A549 (cell line): ENCODE results near the gene TMEM244. TPM values are rescaled to one million over a fixed set of nuclear protein-coding genes. Genes with fewer than 3 reads are reported as not detected.

ENCODE experiments used
- ATAC-seq, 2 experiments: fragments of 200-7000 bp in 1 of 2; fragments of >200 bp in 1 of 2; cut with Nextera tagmentation in 1 of 2; cut with Tn5 transposase in 1 of 2; 3 replicates each; pipeline versions ENCODE4 v1.8.0 to v1.9.1; 2018 to 2020; ENCODE audit warnings: mild to moderate bottlenecking in 1 of 2, moderate library complexity in 1 of 2
- CTCF ChIA-PET: fragments of 300-600 bp; sonication (Branson Sonifier 250); formaldehyde crosslinking; extraction: SDS; loops from one replicate; lab custom pipeline; 2021; ENCODE audit warnings: antibody characterized with exemption, inconsistent platforms; lab: Yijun Ruan, JAX
- POLR2A ChIA-PET: fragments of 350-600 bp; formaldehyde crosslinking; extraction: SDS; loops from one replicate; lab custom pipeline; 2021; ENCODE audit warnings: antibody characterized with exemption, inconsistent platforms; lab: Yijun Ruan, JAX
- DNase-seq, 2 experiments: peaks; one replicate each; pipeline versions ENCODE4 v3.0.0 to v3.0.0-alpha.2; 2011 to 2016; ENCODE audit warnings: low read depth in 1 of 2, low spot score in 1 of 2
- FAIRE-seq: peaks from 2 replicates; lab custom pipeline; 2011; peaks lifted over from hg19 to GRCh38; lab: Jason Lieb, UNC
- H3K27ac ChIP-seq, 2 experiments: fragments of >200 bp; sonication (Bioruptor Twin); formaldehyde crosslinking; 3 replicates each; pipeline ENCODE4 v1.5.1; 2016 to 2017
- H3K4me1 ChIP-seq: fragments of >200 bp; sonication (Bioruptor Twin); formaldehyde crosslinking; 3 replicates; pipeline ENCODE4 v1.6.1; 2016
- H3K4me2 ChIP-seq: fragments of >200 bp; sonication (Bioruptor Twin); formaldehyde crosslinking; 3 replicates; pipeline ENCODE4 v1.6.1; 2016
- H3K4me3 ChIP-seq: fragments of >200 bp; sonication (Bioruptor Twin); formaldehyde crosslinking; 3 replicates; pipeline ENCODE4 v1.5.1; 2016
- H3K9me3 ChIP-seq: fragments of >200 bp; sonication (Bioruptor Twin); formaldehyde crosslinking; 3 replicates; pipeline ENCODE4 v1.6.1; 2016
- ATOH8 ChIP-seq: fragments of 250-450 bp; sonication (Bioruptor Pico); IDR thresholded peaks from 2 replicates; pipeline ENCODE4 v1.5.0; 2020; ENCODE audit warnings: low read depth, mild to moderate bottlenecking, moderate library complexity
- BCL3 ChIP-seq: fragments of >200 bp; sonication (Bioruptor Twin); formaldehyde crosslinking; IDR thresholded peaks from 3 replicates; pipeline ENCODE4 v1.6.1; 2016
- CHD4 ChIP-seq: fragments of 200-600 bp; sonication (generic); IDR thresholded peaks from 2 replicates; pipeline ENCODE4 v1.6.1; 2016; ENCODE audit warnings: antibody characterized with exemption, mild to moderate bottlenecking, borderline replicate concordance
- EHF ChIP-seq: fragments of 250-450 bp; sonication (Bioruptor Pico); IDR thresholded peaks from 2 replicates; pipeline ENCODE4 v1.5.0; 2020; ENCODE audit warnings: mild to moderate bottlenecking
- ELK1 ChIP-seq: fragments of 150-350 bp; IDR thresholded peaks from 2 replicates; pipeline ENCODE4 v1.6.1; 2014; ENCODE audit warnings: low read depth, mild to moderate bottlenecking, low read length
- EP300 ChIP-seq, 2 experiments: fragments of >200 bp; sonication (Bioruptor Twin); formaldehyde crosslinking; IDR thresholded peaks; 2 replicates in 1 of 2; 3 replicates in 1 of 2; pipeline ENCODE4 v1.6.1; 2016 to 2017
- FOSB ChIP-seq: fragments of 250-450 bp; sonication (Bioruptor Pico); IDR thresholded peaks from 2 replicates; pipeline ENCODE4 v1.5.0; 2020; ENCODE audit warnings: mild to moderate bottlenecking, moderate library complexity
- FOXS1 ChIP-seq: fragments of 250-450 bp; sonication (Bioruptor Pico); IDR thresholded peaks from 2 replicates; pipeline ENCODE4 v1.5.0; 2020; ENCODE audit warnings: mild to moderate bottlenecking, moderate library complexity
- HDAC2 ChIP-seq: fragments of 200-600 bp; sonication (generic); IDR thresholded peaks from 2 replicates; pipeline ENCODE4 v1.6.1; 2016
- HES2 ChIP-seq: fragments of >200 bp; sonication (Bioruptor Twin); formaldehyde crosslinking; IDR thresholded peaks from 2 replicates; pipeline ENCODE4 v1.6.1; 2016
- HMGXB4 ChIP-seq: fragments of 250-450 bp; sonication (Bioruptor Pico); IDR thresholded peaks from 2 replicates; pipeline ENCODE4 v1.5.0; 2021; ENCODE audit warnings: mild to moderate bottlenecking, moderate library complexity, borderline replicate concordance
- HOXA7 ChIP-seq: fragments of 250-450 bp; sonication (Bioruptor Pico); IDR thresholded peaks from 2 replicates; pipeline ENCODE4 v1.5.0; 2020; ENCODE audit warnings: mild to moderate bottlenecking, moderate library complexity
- HOXB13 ChIP-seq: fragments of 250-450 bp; sonication (Bioruptor Pico); IDR thresholded peaks from 2 replicates; pipeline ENCODE4 v1.5.0; 2020; ENCODE audit warnings: low read depth, mild to moderate bottlenecking, moderate library complexity
- HOXB5 ChIP-seq: fragments of 250-450 bp; sonication (Bioruptor Pico); IDR thresholded peaks from 2 replicates; pipeline ENCODE4 v1.5.0; 2020; ENCODE audit warnings: mild to moderate bottlenecking, moderate library complexity
- JUN ChIP-seq, 2 experiments: fragments of >200 bp; sonication (Bioruptor Twin); formaldehyde crosslinking; IDR thresholded peaks; 2 replicates in 1 of 2; 3 replicates in 1 of 2; pipeline ENCODE4 v1.6.1; 2016 to 2017
- JUNB ChIP-seq: fragments of >200 bp; sonication (Bioruptor Twin); formaldehyde crosslinking; IDR thresholded peaks from 2 replicates; pipeline ENCODE4 v1.6.1; 2016
- KDM1A ChIP-seq: fragments of 200-600 bp; sonication (generic); IDR thresholded peaks from 2 replicates; pipeline ENCODE4 v1.6.1; 2016; ENCODE audit warnings: low read depth, mild to moderate bottlenecking
- KDM5A ChIP-seq: fragments of 200-600 bp; sonication (generic); IDR thresholded peaks from 2 replicates; pipeline ENCODE4 v1.6.1; 2016; ENCODE audit warnings: antibody characterized with exemption, mild to moderate bottlenecking
- MAZ ChIP-seq: fragments of 150-350 bp; IDR thresholded peaks from 2 replicates; pipeline ENCODE4 v1.6.1; 2014; ENCODE audit warnings: antibody characterized with exemption, low read depth, low read length, borderline replicate concordance
- NPAS2 ChIP-seq: fragments of 250-450 bp; sonication (Bioruptor Pico); IDR thresholded peaks from 2 replicates; pipeline ENCODE4 v1.8.0; 2022; ENCODE audit warnings: mild to moderate bottlenecking, moderate library complexity, borderline replicate concordance
- NR3C1 ChIP-seq: fragments of >200 bp; sonication (Bioruptor Twin); formaldehyde crosslinking; IDR thresholded peaks from 3 replicates; pipeline ENCODE4 v1.6.1; 2017
- PBX3 ChIP-seq: IDR thresholded peaks from 2 replicates; pipeline ENCODE4 v1.6.1; 2012
- PHF8 ChIP-seq: fragments of 200-600 bp; sonication (generic); IDR thresholded peaks from 2 replicates; pipeline ENCODE4 v1.6.1; 2016; ENCODE audit warnings: low read depth, mild to moderate bottlenecking, antibody characterized with exemption, moderate library complexity, borderline replicate concordance
- POLR2A ChIP-seq: IDR thresholded peaks from 2 replicates; pipeline ENCODE4 v1.6.1; 2012; ENCODE audit warnings: mild to moderate bottlenecking, low read length
- RARB ChIP-seq: fragments of 250-450 bp; sonication (Bioruptor Pico); IDR thresholded peaks from 2 replicates; pipeline ENCODE4 v1.8.0; 2021; ENCODE audit warnings: mild to moderate bottlenecking, moderate library complexity
- SMC3 ChIP-seq: fragments of >200 bp; sonication (Bioruptor Twin); formaldehyde crosslinking; IDR thresholded peaks from 3 replicates; pipeline ENCODE4 v1.6.1; 2018; ENCODE audit warnings: inconsistent platforms
- SREBF2 ChIP-seq: fragments of 450-650 bp; IDR thresholded peaks from 2 replicates; pipeline ENCODE4 v1.6.1; 2014; ENCODE audit warnings: mild to moderate bottlenecking, moderate library complexity
- USF2 ChIP-seq: fragments of 450-650 bp; IDR thresholded peaks from 2 replicates; pipeline ENCODE4 v1.6.1; 2014; ENCODE audit warnings: antibody characterized with exemption
- ZNF302 ChIP-seq: fragments of 250-450 bp; sonication (Bioruptor Pico); IDR thresholded peaks from 2 replicates; pipeline ENCODE4 v1.9.0; 2021; ENCODE audit warnings: inconsistent platforms, mild to moderate bottlenecking, moderate library complexity
- WGBS: methylation state at CpG from one replicate; pipeline ENCODE4 v1.1.6; 2017; ENCODE audit errors: missing lambda C conversion rate; 5-methylcytosine and 5-hydroxymethylcytosine counted together
- polyA plus RNA-seq, 4 experiments: library from polyadenylated mRNA; depleted of rRNA in 3 of 4; stranded (reverse); fragments of >200 nt; fragmentation: RNase III in 1 of 4; extraction: RNeasy Plus Mini Kit Qiagen cat#74134 plus additional on column Dnase treatment in 1 of 4; gene quantifications; 2 replicates in 3 of 4; 3 replicates in 1 of 4; pipeline ENCODE4 v1.2.3, GENCODE V29; 2011 to 2017

The TMEM244 gene
- polyA plus RNA-seq, 2 of the 4 experiments (the other 2 are of a cell fraction): not detected

GRCh38 chr6:129844118-129844891 lies 16.8 kb downstream of the TMEM244 start:
- H3K27ac ChIP-seq: no peak overlapping the region
- no peak overlapping the region for H3K4me3 ChIP-seq
- DNase-seq (no peak), ATAC-seq (no peak), FAIRE-seq (no peak)
- ChIA-PET CTCF (no interaction called here), POLR2A (no interaction called here)
- H3K9me3 ChIP-seq: no peaks in the 10 kb centered on the region
- WGBS: 59% methylated on average over 10 of the region's 10 CpGs
- TF ChIP-seq BCL3 (no peak), JUNB (no peak), POLR2A (no peak), PBX3 (no peak), FOXS1 (CRISPR knock-in tag) (no peak), JUN (IDR thresholded peaks at IDR 0.05) (no peak), CHD4 (no peak), HDAC2 (no peak), USF2 (no peak), NPAS2 (no peak), KDM1A (no peak), HMGXB4 (no peak), ZNF302 (no peak), HES2 (no peak), RARB (no peak), EP300 (IDR thresholded peaks at IDR 0.05) (no peak), EHF (CRISPR knock-in tag) (no peak), HOXB13 (CRISPR knock-in tag) (no peak)
- H3K4me1 ChIP-seq: no peaks in the 10 kb centered on the region
- H3K4me2 ChIP-seq: no peak overlapping the region

- FAIRE-seq (no peak), DNase-seq (no peak), ATAC-seq (no peak)
- POLR2A ChIA-PET: no interaction called here
- Histone ChIP-seq H3K4me3 (no peak overlapping the region), H3K9me3 (no peaks in the 10 kb centered on the region), H3K4me1 (no peaks in the 10 kb centered on the region), H3K27ac (no peak overlapping the region), H3K4me2 (no peak overlapping the region)
- 33% methylated on average over 5 of the region's 5 CpGs for WGBS
- CTCF ChIA-PET: no interaction called here
- TF ChIP-seq SMC3: no peak
- no peak for TF ChIP-seq SREBF2
- TF ChIP-seq USF2: no peak
- TF ChIP-seq FOSB (CRISPR knock-in tag): no peak
- TF ChIP-seq HOXB5 (CRISPR knock-in tag): no peak
- TF ChIP-seq ATOH8 (CRISPR knock-in tag): no peak
- TF ChIP-seq ELK1: no peak
- no peak for TF ChIP-seq MAZ
- TF ChIP-seq HOXA7 (CRISPR knock-in tag): no peak
- TF ChIP-seq NR3C1: no peak
- no peak for TF ChIP-seq HMGXB4
- TF ChIP-seq PHF8: no peak
- no peak for TF ChIP-seq KDM5A
Observed at GRCh38 chr6:129843573-129843972, 17.5 kb downstream of the TMEM244 start.
